GM21619 (cell line): ENCODE measurements around the gene ADAMTS20.
A peak's percentile ranks its signal among the peaks of the same experiment; 100 is the strongest.

Experiments
- ATAC-seq: cut with Tn5 transposase; IDR thresholded peaks from one replicate; pipeline ENCODE4 v1.9.1; 2021; ENCODE audit not compliant: unreplicated experiment

The ADAMTS20 gene

DNA sequence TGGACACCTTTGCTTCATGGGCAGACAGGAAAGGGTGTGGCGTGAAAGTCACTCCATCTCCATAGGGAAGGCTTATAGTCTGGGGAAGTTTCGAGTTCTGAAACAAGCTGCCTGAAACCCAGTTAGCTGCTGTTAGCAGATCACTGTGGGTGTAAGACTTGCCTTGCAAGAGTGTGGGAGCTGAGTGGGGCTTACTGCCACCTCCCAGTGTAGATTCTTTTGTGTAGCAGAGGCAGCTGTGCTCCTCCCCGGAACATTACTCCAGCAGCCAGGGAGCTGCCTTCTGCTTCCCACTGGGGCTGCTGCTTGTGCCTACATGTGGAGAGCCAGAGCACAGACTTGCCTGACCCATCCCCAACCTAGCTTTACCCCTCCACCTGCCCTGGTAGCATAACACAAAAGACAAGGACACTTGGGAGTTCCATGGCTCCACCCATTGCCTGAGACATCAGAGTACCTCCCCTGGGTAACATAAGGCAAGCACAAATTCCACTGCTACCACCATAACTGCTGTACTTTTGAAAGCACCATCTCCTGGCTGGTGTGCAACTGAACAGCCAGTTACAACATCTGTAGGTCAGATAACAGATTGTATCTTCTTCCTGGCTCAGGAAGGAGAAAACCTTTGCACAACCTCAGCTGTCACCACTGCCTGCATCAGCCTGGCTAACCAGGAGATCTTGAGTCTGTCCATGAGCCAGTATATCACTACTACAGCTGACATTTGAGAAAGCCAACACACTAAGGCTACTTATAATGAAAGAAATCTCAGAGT is 69.5 kb downstream of the ADAMTS20 start:
- ATAC-seq = no peak

DNA sequence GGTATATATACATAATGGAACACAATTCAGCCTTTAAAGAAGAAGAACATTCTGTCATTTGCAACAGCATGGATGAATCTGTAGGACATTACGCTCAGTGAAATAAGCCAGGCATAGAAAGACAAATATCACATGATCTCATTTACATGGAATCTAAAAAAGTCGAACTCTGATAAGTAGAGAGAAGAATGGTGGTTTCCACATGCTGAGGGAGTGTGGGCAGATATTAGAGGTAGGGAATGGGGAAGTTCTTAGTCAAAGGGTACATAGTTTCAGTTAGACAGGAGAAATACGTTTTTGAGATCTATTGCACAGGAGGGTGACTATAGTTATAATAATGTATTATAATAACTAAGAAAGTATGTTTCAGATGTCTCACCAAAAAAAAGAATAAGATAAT is 71.4 kb downstream of the ADAMTS20 start:
- ATAC-seq = no peak

DNA sequence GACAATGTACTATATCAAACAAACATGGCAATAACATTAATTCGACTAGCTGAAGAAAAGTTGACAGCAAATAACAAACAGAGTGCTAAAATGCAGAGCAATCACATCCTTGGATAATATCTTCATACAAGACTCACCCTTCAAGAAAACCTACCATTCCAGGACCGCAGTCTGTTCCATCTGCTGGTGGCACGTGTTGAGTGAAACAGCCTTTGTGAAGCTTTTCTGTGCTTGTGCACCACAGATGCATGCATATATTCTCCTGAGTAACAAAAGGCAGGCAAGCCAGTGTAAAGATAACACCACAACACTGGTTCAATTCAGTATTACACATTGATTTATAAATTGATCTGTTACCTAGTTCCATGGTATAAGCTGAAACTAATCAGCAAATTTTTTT is 89.3 kb downstream of the ADAMTS20 start:
- no peak for ATAC-seq

DNA sequence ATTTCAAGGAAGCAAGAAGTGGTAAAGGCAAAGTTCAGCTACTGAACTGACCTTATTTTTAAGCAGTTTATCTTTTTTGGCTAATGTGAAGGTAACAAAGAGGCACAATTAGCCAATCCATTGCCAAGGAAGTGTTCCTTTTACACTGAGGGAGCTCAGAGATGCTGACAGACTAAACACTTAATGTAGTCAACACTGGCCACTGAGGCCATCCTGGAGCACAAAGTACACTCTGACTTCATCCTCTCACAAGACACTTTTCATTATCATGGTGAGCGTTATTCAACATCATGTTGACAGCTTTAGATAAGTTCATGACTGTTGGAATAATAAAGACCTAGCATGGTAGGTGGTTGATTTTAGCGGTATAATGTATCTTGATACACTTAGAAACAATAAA is 89.9 kb downstream of the ADAMTS20 start:
- no peak for ATAC-seq

DNA sequence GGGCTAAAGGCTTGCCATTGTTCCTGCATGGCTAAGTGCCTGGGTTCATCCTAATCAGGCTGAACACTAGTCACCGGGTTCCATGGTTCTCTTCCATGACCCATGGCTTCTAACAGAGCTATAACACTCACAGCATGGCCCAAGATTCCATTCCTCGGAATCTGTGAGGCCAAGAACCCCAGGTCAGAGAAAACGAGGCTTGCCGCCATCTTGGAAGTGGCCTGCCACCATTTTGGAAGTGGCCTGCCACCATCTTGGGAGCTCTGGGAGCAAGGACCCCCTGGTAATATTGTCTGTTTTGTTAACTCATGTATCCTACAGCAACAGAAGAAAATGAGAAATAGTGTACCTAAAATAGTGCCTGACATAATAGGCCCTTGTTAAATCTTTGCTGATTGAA is 92.7 kb downstream of the ADAMTS20 start:
- no peak for ATAC-seq

DNA sequence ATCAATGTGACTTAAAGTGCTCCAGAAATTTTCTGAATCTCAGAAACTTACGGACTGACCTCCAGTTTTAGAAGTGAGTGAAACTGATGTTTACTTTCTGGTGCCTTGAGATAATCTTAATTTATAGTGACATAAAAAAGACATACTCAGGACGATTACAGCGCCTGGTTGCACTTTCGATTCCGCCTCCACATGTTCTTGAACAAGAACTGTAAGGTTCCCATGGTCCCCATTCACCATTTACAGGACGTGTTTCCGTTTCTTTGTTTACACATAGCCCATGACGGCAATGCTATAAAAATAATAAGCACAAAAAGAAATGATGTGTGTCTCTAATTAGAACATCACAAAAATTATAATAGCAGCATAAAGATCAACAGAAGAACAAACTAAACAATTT is 98.2 kb downstream of the ADAMTS20 start:
- no peak for ATAC-seq

DNA sequence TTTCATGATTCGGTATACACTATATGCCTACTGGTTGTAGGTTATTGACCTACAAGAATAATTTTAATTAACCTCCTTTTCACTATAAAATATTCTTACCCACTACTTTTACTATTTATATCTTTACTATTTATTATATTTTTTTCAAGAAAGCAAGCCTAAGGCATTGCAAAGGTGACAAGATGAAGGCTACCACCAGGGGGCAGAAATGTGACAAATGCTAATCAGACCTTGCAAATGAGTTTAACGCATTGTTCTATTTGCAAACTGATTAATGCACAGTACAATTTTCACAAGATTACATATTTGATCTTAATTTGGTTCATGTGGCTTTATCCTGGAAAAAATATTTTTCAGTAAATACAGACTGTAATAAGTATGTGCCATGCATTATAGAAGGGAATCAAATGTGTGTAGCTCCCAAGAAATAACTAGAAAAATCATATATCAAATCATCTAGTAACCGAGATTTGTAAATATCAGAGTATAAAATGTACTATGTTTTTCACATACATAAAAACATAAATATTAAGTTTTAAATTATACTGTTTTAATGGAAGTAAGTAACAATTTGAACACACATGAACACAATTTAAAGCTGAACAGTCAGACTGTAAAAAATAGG is 107.0 kb downstream of the ADAMTS20 start:
- peak; percentile 66 for ATAC-seq

DNA sequence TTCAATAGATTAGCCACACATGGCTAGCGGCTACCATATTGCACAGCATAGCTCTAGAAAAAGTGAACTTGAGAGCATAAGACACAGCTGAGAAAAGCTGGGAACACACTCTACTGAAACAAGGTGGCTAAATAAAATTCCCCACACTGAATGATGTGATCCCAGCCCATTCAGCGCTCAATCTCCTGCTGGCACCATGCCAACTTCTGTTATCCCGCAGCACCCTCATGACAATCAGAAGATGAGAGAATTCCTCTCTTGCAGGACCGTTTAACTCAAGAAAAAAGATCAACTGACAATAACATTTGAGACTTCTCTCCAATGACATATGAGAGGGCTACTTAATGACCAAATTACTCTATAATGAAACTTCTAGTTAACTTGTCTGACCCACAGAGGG is 115.4 kb downstream of the ADAMTS20 start:
- no peak for ATAC-seq

DNA sequence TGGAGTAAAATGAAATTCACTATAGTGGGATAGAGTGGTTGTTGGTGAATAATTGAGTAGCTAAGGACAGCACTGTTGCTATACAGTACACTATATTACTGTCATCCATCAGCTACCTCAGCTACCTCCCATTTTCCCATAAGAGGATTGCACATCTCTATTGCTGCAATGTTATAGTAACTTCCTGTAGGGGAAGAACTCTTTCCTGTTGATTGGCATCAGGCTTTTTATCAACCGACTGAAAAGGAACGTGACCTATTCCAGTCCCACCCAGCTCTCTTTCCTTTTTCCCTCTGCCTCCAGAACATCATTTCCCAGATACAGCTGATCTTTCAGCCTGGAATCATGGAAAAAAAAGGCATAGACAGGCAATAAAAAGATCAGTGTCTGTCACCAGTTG is 117.4 kb downstream of the ADAMTS20 start:
- ATAC-seq = no peak

DNA sequence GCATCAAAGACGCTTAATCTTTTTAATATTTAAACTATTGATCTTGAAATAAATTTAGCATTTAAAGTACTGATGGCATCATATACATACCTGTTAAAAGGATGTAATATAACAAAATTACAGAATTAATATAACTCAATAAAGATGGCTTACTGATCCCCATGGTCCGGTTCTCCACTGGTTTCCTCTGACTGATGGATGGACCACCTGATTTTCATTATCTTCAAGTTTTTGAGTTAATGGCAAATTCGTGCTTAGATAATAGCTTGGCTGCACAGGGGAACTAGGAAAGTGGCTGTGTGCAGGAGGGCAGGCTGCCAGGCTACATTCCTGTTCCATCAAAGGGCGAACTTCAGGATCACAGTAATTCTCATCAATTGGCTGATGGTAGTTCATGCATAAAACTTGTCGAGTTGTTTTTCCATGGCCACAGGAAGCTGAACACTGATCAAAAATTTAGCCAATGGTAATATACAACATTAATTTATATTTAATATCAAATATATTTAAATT is 123.9 kb downstream of the ADAMTS20 start:
- no peak for ATAC-seq

DNA sequence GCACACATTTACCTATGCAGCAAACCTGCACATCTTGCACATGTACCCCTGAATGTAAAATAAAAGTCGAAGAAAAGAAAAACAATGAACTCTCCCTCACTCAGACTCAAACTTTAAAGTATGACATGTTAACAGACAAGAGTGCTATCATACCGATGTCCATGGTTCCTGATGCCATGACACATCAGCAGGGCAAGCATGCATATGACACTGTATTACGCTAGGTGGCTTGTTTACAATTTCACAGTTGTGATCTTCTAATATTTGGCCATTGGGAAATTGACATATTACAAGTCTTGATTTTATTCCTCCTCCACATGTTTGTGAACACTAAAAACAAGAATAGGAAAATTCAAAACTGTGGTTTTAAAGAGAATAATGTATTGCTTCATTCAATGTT is 126.6 kb downstream of the ADAMTS20 start:
- ATAC-seq = no peak

DNA sequence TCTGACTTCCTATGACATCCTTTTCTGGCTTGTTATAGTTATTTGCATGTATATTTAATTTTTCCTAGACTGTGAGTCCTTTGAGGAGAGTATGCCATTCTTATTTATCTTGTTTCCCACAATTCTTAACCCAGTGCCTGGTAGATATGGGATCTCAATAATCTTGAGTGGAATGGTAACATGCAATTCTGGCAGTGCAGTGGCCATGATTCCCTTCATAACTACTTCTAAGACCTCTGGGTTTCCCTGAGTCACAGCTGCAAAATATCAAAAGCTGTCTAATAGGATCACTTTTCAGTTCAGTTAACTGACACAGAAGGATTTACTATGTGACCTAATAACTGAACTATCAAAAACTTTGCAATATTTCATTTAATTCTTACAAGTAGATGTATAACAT is 135.0 kb downstream of the ADAMTS20 start:
- ATAC-seq = no peak

DNA sequence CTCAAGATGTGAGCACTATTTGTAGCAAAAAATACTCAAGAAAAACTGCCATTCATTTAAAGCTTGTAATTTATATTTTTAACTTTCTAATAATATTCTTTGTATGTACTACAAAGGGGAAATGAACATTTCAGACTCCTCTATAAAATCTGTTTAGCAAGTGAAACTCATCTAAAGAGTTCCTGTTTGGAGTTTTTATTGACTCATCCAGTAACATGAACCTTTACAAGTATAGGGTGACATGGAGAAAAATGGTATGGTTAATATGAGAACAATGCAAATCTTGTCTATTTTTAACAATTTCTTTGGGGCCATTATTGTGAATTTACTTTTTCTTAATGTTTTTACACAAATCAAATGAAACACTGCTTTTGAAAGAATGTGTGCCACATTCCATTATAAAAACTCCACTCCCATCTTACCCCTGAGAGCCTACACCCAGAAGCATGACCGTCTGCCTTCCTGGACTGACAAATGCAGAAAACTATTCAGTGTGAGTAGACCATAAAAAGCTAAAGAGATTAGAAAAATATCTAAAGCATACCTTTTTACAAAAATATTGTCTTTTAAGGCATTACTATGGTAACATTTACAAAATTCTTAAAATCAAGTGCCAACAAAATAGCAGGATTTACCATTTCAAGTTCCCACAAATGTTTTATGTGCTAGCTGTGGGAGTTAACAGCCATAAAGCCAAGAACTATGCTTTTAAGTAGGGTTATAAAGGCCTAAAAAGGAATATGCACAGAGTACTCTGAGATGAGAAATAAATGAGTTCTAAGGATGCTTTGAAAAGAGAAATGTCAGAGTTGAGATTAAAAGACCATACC is 144.0 kb downstream of the ADAMTS20 start:
- peak; percentile 75 for ATAC-seq

DNA sequence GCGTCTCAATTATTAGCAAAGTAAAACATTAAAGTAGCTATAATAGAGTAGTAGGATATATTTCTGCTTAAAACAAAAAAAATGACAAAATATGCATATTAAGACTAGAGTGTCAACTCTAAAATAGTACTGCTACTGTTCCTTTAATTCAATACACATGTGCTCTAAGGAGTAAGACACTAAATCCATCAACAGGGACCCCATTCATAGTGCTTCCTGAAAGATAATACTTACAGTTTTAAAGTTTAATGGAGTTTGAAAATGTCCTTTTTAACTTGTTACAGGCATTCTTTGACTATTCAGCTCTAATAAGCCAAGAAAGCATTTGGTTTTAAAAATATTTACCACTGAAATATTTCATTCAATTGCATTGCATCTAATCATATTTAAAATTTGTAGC is 145.2 kb downstream of the ADAMTS20 start:
- ATAC-seq = no peak

DNA sequence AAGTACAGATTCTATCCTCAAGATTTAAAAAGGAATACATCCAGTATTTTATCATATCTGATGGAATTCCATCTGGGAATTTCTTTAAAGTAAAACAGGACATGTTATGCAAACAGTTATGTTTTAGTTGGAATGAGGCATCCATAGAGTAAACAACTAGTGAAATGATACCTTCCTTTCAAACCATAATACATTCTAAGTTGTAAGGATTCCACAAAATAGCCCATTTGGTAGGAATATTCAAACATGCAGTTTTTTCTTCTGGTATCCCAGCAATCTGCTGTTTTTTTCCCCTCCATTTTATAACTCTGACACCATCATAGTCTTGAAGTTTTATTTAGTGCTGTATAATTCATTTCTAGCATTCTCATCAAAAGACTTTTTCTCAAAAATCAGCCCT is 149.6 kb downstream of the ADAMTS20 start:
- no peak for ATAC-seq

DNA sequence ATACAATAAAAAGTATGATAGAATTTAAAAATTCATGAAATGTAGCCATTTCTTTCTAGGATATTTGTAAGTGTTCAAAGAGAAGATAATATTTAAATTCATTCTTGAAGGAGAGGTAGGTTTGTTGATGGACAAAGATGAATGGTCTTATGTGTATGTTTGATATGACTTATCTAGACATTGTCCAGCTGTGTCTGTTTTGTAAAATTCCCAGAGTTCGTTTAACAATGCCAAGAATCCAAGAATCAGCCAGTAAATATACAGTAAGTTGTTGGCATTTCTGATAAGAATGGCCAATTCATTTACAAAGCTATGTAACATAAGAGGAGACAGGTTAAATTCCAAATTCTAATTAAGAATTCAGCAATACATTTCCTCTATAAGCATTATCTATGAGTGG is 150.9 kb downstream of the ADAMTS20 start:
- no peak for ATAC-seq

DNA sequence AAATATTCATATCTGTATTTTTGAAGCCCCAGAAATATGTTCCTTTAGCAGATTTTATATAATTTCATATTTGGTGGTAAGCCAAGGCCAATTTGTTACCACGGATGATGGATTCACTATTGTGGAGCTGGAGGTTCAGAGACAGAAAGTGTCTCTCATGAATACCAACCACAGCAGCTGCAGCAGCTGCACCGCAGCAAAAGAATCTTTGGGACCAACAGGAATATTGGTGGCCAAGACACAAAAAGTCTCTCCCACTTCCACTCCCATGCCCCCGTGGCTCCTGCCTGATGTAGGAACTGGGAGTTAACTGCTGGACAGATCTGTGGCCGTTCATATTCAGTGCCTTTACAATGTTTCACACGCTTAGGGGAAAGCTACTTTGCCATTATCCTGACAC is 155.3 kb downstream of the ADAMTS20 start:
- no peak for ATAC-seq

DNA sequence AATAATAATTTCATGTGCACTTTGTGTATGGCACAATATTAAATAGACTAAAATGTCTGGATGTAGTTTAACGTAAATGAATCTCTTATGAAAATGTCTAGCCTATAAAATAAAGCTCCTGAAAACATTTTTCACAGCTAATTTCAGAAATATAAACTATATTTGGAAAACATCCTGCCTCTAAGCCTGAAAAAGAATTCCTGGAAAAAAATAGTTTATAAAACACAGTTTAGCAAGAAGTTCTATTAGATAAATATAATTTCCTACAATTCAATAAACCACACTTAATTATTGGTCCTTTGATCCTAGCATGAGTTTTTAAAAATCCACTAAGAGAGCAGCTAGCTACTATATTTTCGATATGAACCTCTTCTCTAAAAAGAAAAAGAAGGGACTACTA is 159.9 kb downstream of the ADAMTS20 start:
- no peak for ATAC-seq

DNA sequence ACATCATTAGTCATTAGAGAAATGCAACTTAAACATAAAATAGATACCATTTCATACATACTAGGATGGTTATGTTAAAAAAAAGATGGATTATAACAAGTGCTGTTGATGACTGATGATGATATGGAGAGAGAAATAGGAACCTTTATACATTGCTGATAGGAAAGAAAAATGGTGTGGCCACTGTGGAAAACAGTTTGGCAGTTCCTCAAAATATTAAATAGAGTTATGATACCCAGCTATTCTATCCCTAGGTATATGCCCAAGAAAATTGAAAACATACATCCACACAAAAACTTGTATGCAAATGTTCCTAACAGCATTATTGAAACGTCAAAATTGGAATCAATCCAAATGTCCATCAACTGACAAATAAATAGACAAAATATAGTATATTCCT is 170.1 kb downstream of the ADAMTS20 start:
- no peak for ATAC-seq

DNA sequence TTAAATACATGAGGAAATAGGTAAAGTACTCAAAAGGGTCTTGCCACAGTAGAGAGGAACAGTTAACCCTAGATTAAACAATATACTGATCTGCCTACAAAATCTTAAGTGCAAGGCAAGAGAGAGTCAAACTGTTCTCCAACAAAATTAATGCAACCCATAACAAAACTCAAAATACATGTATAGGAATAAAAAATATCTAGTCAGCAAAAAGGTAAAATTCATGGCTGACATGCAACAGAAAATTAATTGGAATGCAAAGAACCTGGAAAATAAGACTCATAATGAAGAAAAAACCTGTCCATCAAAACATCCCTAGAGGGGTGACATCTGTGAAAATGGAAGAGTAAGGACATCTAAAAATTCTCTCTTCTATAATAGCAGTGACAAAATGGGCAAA is 173.6 kb downstream of the ADAMTS20 start:
- ATAC-seq = no peak

DNA sequence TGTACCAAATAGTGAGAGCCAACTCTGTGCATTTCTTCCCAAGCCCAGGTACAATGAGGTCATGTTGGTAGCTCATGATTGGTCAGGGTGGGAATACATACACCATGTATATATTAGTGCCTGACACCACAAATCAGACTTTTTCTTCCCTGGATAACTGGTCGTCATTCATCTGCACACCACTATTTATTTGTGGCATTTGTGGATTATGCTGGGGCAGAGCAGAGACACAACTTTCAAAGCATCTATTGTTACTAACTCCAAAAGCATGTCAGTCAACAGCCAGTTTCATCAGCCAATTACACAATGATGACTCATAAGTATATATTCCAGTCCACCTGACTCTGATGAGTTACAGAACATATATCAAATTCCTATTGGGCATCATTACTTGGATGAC is 181.7 kb downstream of the ADAMTS20 start:
- no peak for ATAC-seq
